ENCODE measurements around the gene ARG1.
"Not testable (repeated sequence)": the region's sequence is repeated elsewhere in the genome, so short reads cannot be mapped to it uniquely, and the experiment has no call there.

The ARG1 gene

GRCh38 chr6:131572686-131573415, at the start of gene ARG1:
ARG1 (plus strand) TSS chr6:131573226; CDS start chr6:131573283, 57 bp downstream.
- no peak for DNase-seq

GRCh38 chr6:131523988-131524673, 48.9 kb upstream of the ARG1 start:
- no peak for DNase-seq

GRCh38 chr6:131524695-131525336, 48.2 kb upstream of the ARG1 start:
- no peak for DNase-seq

DNA sequence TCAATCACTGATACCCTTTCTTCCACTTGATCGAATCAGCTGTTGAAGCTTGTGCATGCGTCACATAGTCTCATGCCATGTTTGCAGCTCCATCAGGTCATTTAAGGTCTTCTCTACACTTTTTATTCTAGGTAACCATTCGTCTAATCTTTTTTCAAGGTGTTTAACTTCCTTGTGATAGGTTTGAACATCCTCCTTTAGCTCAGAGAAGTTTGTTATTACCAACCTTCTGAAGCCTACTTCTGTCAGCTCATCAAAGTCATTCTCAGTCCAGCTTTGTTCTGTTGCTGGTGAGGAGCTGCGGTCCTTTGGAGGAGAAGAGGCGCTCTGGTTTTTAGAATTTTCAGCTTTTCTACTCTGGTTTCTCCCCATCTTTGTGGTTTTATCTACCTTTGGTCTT, 42.1 kb upstream of the ARG1 start:
- not testable (repeated sequence) for DNase-seq

- DNase-seq = not testable (repeated sequence)
Measured at GRCh38 chr6:131531681-131532080, 41.3 kb upstream of the ARG1 start.

GRCh38 chr6:131532580-131533039, 40.4 kb upstream of the ARG1 start:
- DNase-seq = no peak

GRCh38 chr6:131538615-131539014, 34.4 kb upstream of the ARG1 start:
- not testable (repeated sequence) for DNase-seq

DNA sequence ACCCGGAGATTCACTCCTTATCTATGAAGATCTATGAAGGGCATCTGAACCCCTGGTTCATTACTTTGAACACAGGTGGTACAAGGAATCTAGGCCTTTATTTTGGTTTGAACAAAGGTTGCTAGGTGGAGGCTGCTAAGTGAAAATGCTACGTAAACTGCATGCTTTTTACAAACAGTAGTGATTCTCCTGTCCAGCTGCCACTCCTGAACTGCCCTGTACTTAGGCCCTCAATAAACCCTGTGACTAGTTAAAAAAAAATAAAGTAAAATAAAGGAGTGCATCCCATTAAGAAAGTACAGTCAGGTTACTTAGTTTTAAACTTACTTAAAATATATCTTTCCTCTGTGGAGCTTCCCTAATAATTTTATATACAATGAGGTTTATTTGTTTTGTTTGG, 27.7 kb upstream of the ARG1 start:
- no peak for DNase-seq

DNA sequence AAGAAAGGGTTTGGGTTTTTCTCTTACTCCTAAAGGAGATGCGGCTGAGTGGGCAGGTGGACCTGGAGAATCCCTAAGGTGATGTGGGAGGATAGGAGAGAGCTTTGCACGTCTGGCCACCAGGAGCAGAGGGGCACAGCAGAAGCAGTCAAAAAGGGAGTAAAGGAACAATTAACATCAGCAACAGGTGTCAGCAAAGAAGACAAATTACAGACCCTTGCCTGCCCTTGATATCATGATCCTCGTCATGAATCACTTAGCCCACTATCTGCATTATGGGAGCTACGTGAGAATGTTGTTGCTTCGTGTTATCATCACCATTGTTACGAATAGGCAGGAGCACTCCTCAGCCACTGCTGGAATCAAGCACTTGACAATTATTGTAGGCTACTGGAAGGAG, 25.5 kb upstream of the ARG1 start:
- no peak for DNase-seq

- no peak for DNase-seq
Measured at GRCh38 chr6:131548441-131548840, 24.6 kb upstream of the ARG1 start.

- DNase-seq = no peak
Measured at GRCh38 chr6:131549811-131550210, 23.2 kb upstream of the ARG1 start.

GRCh38 chr6:131551902-131552301, 21.1 kb upstream of the ARG1 start:
- no peak for DNase-seq

DNA sequence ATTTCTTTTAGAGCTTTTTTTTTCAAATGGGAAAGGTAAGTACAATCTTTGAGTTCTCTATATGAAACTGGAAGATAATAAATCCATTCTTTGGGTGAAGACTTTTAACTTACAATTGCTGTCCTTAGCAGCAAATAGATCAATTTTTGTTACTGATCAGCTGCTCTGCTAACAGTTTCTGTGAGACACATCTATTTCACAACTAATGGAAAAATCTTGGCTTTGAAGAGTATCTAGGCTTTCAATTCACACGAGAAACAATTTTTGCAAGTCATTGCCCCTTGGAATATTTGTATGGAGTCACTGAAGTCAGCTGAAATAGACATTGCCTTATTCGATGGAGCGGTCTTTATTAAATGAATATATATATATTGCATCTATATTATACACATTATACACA, 20.5 kb upstream of the ARG1 start:
- DNase-seq = no peak

- no peak for DNase-seq
Measured at GRCh38 chr6:131555992-131556391, 17.0 kb upstream of the ARG1 start.

DNA sequence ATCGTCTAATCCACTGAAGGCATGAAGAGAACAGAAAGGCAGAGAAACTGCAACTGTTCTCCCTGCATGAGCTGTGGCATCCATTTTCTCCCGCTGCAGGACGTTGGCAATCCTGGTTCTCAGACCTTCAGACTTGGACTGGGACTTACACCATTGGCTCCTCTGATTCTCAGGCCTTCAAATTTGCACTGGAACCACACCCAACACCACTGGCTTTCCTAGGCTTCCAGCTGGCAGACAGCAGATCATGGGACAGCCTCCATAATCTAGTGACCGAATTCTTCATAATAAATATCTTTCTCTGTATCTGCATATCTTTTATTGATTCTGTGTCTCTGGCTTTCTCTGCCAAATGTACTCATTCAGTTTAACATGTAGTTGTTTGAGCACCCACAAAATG, 14.1 kb upstream of the ARG1 start:
- DNase-seq = no peak

DNA sequence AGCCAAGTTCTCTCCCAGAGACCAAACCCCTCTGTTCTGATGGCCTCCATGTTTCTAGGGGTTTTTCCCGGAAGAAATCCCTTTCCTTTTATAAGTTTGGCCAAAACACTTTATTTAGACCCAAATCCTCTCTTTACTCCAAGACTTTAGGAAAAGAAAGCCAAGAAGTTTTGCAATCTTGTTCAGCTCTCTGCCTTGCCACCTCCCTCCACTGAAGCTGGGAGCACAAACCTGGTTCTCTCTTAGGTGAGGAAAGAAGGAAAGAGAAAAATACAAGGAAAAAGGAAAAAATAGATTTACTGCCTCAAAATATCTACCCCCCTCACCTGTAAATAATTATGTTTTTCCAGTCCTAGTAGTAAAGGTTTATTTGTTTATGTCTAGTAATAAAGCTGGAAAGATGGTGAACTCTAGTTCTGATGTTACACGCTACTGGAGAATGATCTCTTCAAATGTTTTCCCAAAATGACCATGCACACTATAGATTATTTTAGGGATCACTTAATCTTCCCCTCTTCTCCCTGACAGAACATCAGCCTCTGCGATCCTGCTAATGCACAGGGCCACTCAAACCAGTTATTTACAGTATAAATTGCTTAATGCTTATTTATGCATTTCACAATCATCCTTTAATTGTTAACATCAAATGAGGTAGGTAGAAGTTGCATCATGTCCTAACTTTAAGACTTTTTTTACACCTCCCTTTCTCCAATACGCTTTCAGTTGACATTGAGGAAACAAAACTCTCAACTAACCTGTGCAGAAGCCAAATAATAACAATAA, 10.9 kb upstream of the ARG1 start:
- DNase-seq = no peak

GRCh38 chr6:131565056-131565455, 8.0 kb upstream of the ARG1 start:
- DNase-seq = no peak

GRCh38 chr6:131568726-131569125, 4.3 kb upstream of the ARG1 start:
- no peak for DNase-seq

DNA sequence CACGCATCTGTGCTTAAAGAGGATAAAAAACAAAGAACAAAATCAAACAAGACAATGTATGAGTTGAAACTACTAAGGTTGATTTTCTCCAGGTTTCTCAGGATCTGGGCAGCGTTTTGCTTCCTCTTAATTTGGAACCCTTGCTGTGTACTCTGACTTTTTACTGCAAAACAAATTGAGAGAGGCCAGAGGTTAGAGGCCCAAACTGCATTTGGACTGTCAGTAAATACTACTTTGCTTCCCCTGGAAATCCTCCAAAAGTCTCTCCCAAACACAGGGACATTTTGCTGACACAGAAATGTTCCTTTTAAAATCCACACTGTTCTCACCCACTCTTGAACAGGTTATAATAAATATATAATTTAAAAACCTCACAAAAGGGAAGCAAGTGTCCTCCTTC, 1.1 kb downstream of the ARG1 start:
- DNase-seq = no peak

GRCh38 chr6:131574686-131575085, 1.7 kb downstream of the ARG1 start:
- no peak for DNase-seq

- DNase-seq = no peak
Measured at GRCh38 chr6:131575834-131576478, 2.9 kb downstream of the ARG1 start.

DNA sequence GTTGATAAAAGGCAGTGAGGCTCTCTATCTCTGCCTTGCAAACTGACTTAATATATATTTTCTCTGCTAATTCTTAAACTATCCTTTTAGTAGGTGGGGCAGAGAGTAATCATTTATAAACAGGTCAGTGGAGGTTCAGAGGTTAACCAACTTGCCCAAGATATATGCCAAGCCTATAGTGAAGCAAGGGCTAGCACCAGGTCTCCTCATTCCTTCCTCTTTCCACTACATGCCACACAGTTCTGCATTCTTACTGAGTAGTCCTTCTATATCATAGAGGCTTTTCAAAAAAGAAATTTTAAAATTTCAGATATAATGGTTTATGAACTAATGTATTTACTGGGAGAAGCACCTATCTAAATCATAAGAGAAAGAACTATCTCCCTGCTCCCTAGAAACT, 8.5 kb downstream of the ARG1 start:
- no peak for DNase-seq

- DNase-seq = no peak
Measured at GRCh38 chr6:131586543-131586942, 13.5 kb downstream of the ARG1 start.
